GM12891 (cell line): Measurements from ENCODE around the gene SYNGAP1.

Source experiments
- PAX5 ChIP-seq: IDR thresholded peaks from 2 replicates; pipeline ENCODE4 v1.6.1; 2011; ENCODE audit warnings: low read length, moderate library complexity, mild to moderate bottlenecking; ENCODE audit not compliant: insufficient read depth, severe bottlenecking
- POLR2A ChIP-seq: IDR thresholded peaks from 2 replicates; pipeline ENCODE4 v1.6.1; 2011; ENCODE audit warnings: low read depth, low read length, control low read depth
- POLR2AphosphoS5 ChIP-seq: IDR thresholded peaks from 2 replicates; pipeline ENCODE4 v1.6.1; 2011; ENCODE audit warnings: low read depth, low read length, control low read depth
- POU2F2 ChIP-seq: IDR thresholded peaks from 2 replicates; pipeline ENCODE4 v1.6.1; 2011; ENCODE audit warnings: low read depth, mild to moderate bottlenecking, control low read depth, low read length, moderate library complexity
- TAF1 ChIP-seq: IDR thresholded peaks from 2 replicates; pipeline ENCODE4 v1.6.1; 2011; ENCODE audit warnings: low read depth, low read length, control low read depth

GRCh38 chr6:33469661-33470060 is 49.8 kb downstream of the SYNGAP1 start:
- TF ChIP-seq TAF1 (no peak), PAX5 (no peak), POLR2AphosphoS5 (no peak), POLR2A (no peak), POU2F2 (no peak)
